ENCODE results near the gene RBSN.

- TF ChIP-seq CTCF (IDR thresholded peaks at IDR 0.05), result no peak
- peak; percentile 9 to 45 (median 10) for TF ChIP-seq POLR2AphosphoS5 (IDR thresholded peaks at IDR 0.05)
Observed at GRCh38 chr3:15099364-15100098, 583 bp upstream of the RBSN start.

All from breast epithelium (tissue), 3 donors.